ENCODE data around the gene ILKAP.

Gene ILKAP

DNA sequence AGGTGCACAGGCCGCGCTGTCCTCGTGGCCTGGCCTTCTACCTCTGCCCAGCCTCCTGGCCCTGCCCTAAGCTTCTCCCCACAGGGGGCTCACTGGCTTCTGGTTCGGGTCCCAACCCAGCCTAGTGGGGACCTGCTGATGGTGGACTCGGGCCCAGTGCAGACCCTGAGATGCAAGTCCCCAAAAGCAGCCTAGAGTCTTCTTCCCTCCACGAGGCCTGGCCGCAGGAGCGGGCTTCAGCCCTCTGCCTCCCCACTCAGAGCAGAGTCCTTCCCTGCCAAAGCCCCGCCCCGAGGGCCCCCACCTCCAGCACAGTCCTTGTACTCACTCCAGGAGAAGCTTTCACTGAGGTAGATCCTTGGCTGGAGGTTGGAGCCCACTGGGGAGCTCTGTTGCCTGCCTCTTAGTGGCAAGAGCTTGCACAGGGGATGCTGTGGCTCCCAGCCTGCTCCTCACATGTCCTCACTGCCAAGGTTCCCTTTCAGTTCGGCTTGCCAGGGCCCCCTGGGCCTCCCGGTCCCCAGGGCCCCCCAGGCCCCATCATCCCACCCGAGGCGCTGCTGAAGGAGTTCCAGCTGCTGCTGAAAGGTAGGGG lies 41.1 kb downstream of the ILKAP start:
- Histone ChIP-seq H3K27me3 (ENCODE audit: low read depth) (no peaks in the 10 kb centered on the region), H3K4me1 (peaks cover 5% of the 10 kb centered on the region; the same call in 1 of the 2 replicates), H3K36me3 (replicated peaks) (peaks cover 4% of the 10 kb centered on the region; the same call in 1 of the 2 replicates), H3K9me3 (no peaks in the 10 kb centered on the region), H3K4me3 (no peak overlapping the region)
- DNase-seq (ENCODE audit: low spot score in 2 of 2): no peak
- in situ Hi-C loops (cut with MboI; ENCODE audit: low sequenced_read_pairs): no loop called here

GRCh38 chr2:238161291-238162051 lies 42.0 kb downstream of the ILKAP start:
- DNase-seq (ENCODE audit: low spot score in 2 of 2): no peak
- Histone ChIP-seq H3K4me3 (no peak overlapping the region), H3K36me3 (replicated peaks) (peaks cover 2% of the 10 kb centered on the region; the same call in 1 of the 2 replicates), H3K4me1 (peaks cover 5% of the 10 kb centered on the region; the same call in 1 of the 2 replicates), H3K27me3 (ENCODE audit: low read depth) (no peaks in the 10 kb centered on the region), H3K9me3 (no peaks in the 10 kb centered on the region)
- in situ Hi-C loops (cut with MboI; ENCODE audit: low sequenced_read_pairs): no loop called here

- DNase-seq (ENCODE audit: low spot score in 2 of 2): peak in 1 of 2 experiments; percentile 47
- Histone ChIP-seq H3K36me3 (replicated peaks) (no peaks in the 10 kb centered on the region), H3K27me3 (ENCODE audit: low read depth) (no peaks in the 10 kb centered on the region), H3K4me3 (peak overlapping the region; percentile 48), H3K9me3 (no peaks in the 10 kb centered on the region), H3K4me1 (peaks cover 5% of the 10 kb centered on the region; the same call in 1 of the 2 replicates)
- in situ Hi-C loops (cut with MboI; ENCODE audit: low sequenced_read_pairs): no loop called here
Observed at GRCh38 chr2:238160206-238161129, 43.0 kb downstream of the ILKAP start.

- Histone ChIP-seq H3K27me3 (ENCODE audit: low read depth) (no peaks in the 10 kb centered on the region), H3K4me3 (peak overlapping the region; percentile 48), H3K4me1 (peaks cover 5% of the 10 kb centered on the region; the same call in 1 of the 2 replicates), H3K9me3 (no peaks in the 10 kb centered on the region), H3K36me3 (replicated peaks) (no peaks in the 10 kb centered on the region)
- in situ Hi-C loops (cut with MboI; ENCODE audit: low sequenced_read_pairs): no loop called here
- peak in 1 of 2 experiments; percentile 56 for DNase-seq (ENCODE audit: low spot score in 2 of 2)
Observed at GRCh38 chr2:238159661-238160205, 43.8 kb downstream of the ILKAP start.

- H3K36me3 ChIP-seq (replicated peaks): no peaks in the 10 kb centered on the region
- peak overlapping the region; percentile 48 for H3K4me3 ChIP-seq
- DNase-seq (ENCODE audit: low spot score in 2 of 2): peak in 1 of 2 experiments; percentile 45
- H3K27me3 ChIP-seq (ENCODE audit: low read depth): no peaks in the 10 kb centered on the region
- in situ Hi-C loops (cut with MboI; ENCODE audit: low sequenced_read_pairs): no loop called here
- H3K9me3 ChIP-seq: no peaks in the 10 kb centered on the region
- H3K4me1 ChIP-seq: peaks cover 5% of the 10 kb centered on the region; the same call in 1 of the 2 replicates
Observed at GRCh38 chr2:238159071-238159539, 44.4 kb downstream of the ILKAP start.

- H3K4me3 ChIP-seq: peak within 1 kb of the TSS; percentile 48
- peak; percentile 49 to 79 for DNase-seq (ENCODE audit: low spot score in 2 of 2)
- in situ Hi-C loops (cut with MboI; ENCODE audit: low sequenced_read_pairs): no loop called here
- no peaks in the 10 kb centered on the region for H3K9me3 ChIP-seq
- no peaks in the 10 kb centered on the region for H3K36me3 ChIP-seq (replicated peaks)
- H3K4me1 ChIP-seq: peaks cover 5% of the 10 kb centered on the region; the same call in 1 of the 2 replicates
- no peaks in the 10 kb centered on the region for H3K27me3 ChIP-seq (ENCODE audit: low read depth)
Observed at GRCh38 chr2:238158509-238159070, 44.9 kb downstream of the ILKAP start, which contains the start of gene ERFE. TSS of gene ERFE (plus strand) at chr2:238158970. CDS start at chr2:238159008, 38 bp downstream.

GRCh38 chr2:238158018-238158508 lies 45.4 kb downstream of the ILKAP start:
- no peak for DNase-seq (ENCODE audit: low spot score in 2 of 2)
- no peaks in the 10 kb centered on the region for H3K27me3 ChIP-seq (ENCODE audit: low read depth)
- H3K4me1 ChIP-seq: peaks cover 5% of the 10 kb centered on the region; the same call in 1 of the 2 replicates
- no peaks in the 10 kb centered on the region for H3K9me3 ChIP-seq
- H3K36me3 ChIP-seq (replicated peaks): no peaks in the 10 kb centered on the region
- in situ Hi-C loops (cut with MboI; ENCODE audit: low sequenced_read_pairs): no loop called here
- H3K4me3 ChIP-seq: no peak overlapping the region

DNA sequence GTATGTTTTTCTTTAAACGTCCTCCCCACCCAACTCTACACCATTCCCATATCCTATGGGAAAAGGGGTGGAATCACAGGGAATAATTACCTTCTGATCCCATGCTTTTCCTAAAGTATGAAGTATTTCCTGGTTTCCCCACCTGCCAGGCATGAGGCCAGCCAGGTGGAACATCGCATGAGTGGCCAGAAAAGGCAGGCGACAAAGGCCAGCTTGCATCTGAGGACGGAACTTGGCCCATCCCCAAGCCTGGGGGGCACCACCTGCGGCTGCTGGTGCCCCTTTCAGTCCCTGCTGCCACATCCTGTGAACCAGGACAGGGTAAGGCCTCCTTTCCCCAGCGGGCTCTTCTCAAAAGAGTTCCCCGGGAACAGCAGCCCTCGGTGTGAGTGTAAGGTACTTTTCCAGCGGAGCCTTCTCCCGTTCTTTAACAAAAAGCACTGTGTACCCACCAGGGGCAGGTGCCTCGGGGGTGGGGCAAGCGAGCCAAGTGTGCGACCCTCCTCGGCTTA lies 45.9 kb downstream of the ILKAP start:
- H3K36me3 ChIP-seq (replicated peaks): no peaks in the 10 kb centered on the region
- in situ Hi-C loops (cut with MboI; ENCODE audit: low sequenced_read_pairs): no loop called here
- DNase-seq (ENCODE audit: low spot score in 2 of 2): no peak
- no peaks in the 10 kb centered on the region for H3K27me3 ChIP-seq (ENCODE audit: low read depth)
- peaks cover 5% of the 10 kb centered on the region; the same call in 1 of the 2 replicates for H3K4me1 ChIP-seq
- no peak overlapping the region for H3K4me3 ChIP-seq
- H3K9me3 ChIP-seq: no peaks in the 10 kb centered on the region

GRCh38 chr2:238155761-238156694 lies 47.5 kb downstream of the ILKAP start:
- Histone ChIP-seq H3K9me3 (no peaks in the 10 kb centered on the region), H3K4me3 (no peak overlapping the region), H3K4me1 (peaks cover 5% of the 10 kb centered on the region; the same call in 1 of the 2 replicates), H3K27me3 (ENCODE audit: low read depth) (no peaks in the 10 kb centered on the region), H3K36me3 (replicated peaks) (no peaks in the 10 kb centered on the region)
- no peak for DNase-seq (ENCODE audit: low spot score in 2 of 2)
- in situ Hi-C loops (cut with MboI; ENCODE audit: low sequenced_read_pairs): no loop called here

GRCh38 chr2:238155051-238155760 lies 48.3 kb downstream of the ILKAP start:
- no peaks in the 10 kb centered on the region for H3K36me3 ChIP-seq (replicated peaks)

GRCh38 chr2:238154570-238154969 lies 48.9 kb downstream of the ILKAP start:
- in situ Hi-C loops (cut with MboI; ENCODE audit: low sequenced_read_pairs): no loop called here
- no peaks in the 10 kb centered on the region for H3K9me3 ChIP-seq
- H3K4me3 ChIP-seq: no peak overlapping the region
- peaks cover 1% of the 10 kb centered on the region; the same call in 1 of the 2 replicates for H3K4me1 ChIP-seq
- no peak for DNase-seq (ENCODE audit: low spot score in 2 of 2)
- no peaks in the 10 kb centered on the region for H3K36me3 ChIP-seq (replicated peaks)
- H3K27me3 ChIP-seq (ENCODE audit: low read depth): no peaks in the 10 kb centered on the region

More at GRCh38 chr2:238155051-238155760, 48.3 kb downstream of the ILKAP start:
- H3K9me3 ChIP-seq: no peaks in the 10 kb centered on the region
- DNase-seq (ENCODE audit: low spot score in 2 of 2): no peak
- H3K4me3 ChIP-seq: no peak overlapping the region
- in situ Hi-C loops (cut with MboI; ENCODE audit: low sequenced_read_pairs): no loop called here
- peaks cover 5% of the 10 kb centered on the region; the same call in 1 of the 2 replicates for H3K4me1 ChIP-seq
- no peaks in the 10 kb centered on the region for H3K27me3 ChIP-seq (ENCODE audit: low read depth)

Data from HAP-1 (cell line).